GM19240 (cell line): ENCODE data around the gene DIS3.
"Not testable (repeated sequence)": the region's sequence is repeated elsewhere in the genome, so short reads cannot be mapped to it uniquely, and the experiment has no call there.

Experiments
- DNase-seq: peaks from one replicate; pipeline ENCODE4 v3.0.0; 2011; ENCODE audit warnings: low spot score; ENCODE audit not compliant: insufficient read length

Gene DIS3

DNA sequence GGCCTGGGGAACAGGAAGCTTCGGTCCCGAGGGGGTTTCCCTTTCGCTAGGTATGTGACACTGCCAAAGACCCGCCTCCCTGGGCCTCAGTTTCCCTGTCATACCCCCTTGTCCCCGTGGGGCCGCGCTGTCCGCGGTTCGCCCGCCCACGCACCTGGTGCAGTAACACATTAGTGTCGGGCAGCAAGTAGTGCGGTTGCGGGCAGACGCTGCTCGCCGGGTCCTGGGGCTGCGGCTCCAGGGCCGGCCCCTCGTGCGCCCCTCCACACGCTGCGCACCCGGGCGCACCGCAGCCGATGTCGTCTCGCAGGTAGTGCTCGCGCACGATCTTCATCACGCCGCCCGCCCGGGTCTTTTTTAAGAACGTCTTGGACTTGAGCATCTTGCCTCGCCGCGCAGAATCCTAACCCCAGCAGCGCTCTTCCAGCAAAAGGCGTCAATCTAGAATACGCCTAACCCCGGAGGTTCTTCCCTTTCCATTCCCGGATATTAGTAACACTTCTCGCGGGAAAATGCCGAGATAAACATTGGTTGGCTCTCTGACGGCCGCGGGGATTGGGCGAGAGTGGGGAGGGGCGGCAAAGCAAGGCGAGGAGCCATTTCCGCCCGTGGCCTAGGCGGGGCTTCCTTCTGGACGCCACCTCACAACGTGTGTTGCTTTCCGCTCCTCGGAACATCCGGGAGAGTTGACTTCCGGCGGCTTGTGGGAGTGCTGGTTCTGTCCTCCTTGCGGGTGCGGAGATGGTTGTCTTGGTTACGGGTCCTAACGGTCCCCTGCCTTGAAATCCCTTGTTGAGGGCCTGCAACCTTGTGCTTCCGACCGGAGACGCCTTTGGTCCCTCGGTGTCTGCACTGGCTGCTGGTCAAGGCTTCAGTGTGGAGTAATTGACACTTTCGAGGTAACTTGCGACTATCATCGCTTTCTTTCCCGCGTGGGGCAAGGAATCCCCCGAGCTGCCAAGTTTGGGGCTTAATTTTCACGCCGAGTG, at the start of gene DIS3, which contains the start of gene PIBF1:
Gene DIS3 (minus strand): TSS at position 450 of the 989 bp plus-strand sequence. CDS start 68 bp downstream, at position 382.
Gene PIBF1 (plus strand): TSS at position 683 of the 989 bp plus-strand sequence. CDS start 1,337 bp downstream, outside the sequence.
- peak; percentile 78 for DNase-seq

- DNase-seq: no peak
Observed at GRCh38 chr13:72823724-72824123, 42.0 kb upstream of the DIS3 start.

GRCh38 chr13:72823081-72823480, 41.4 kb upstream of the DIS3 start:
- no peak for DNase-seq

- no peak for DNase-seq
Observed at GRCh38 chr13:72820898-72821279, 39.2 kb upstream of the DIS3 start.

DNA sequence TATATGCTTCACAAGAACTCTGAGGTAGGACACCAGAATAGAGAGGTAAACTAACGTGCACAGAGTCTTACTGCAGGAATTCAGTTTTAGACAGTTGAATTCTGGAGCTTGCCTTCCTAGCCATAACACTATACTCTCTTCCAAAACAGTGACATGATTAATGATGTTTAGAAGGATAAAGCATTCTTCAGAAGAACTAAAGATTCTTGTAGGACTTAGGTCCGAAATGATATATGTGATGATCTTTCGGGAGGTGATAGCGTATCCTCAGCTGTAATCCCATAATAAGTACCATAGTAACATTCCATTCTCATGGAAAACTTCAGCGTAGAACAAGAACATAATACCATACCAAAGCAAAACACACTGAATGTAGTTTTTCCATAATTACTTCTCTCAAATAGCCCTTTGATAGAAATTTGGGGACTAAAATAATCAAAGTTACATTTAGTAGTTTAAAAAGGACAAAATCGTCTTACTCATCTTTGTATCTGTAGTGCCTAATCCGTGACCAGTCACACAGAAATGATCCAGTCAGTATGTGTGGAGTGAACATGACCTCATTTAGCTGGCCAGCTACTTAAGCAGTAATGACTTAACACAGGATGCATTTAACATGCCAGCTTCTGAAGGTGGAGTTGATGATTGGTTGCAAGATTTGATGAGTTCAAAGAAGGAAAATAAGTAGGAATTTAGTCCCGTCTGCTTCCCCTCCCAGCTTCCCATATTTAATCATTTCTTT, 38.6 kb upstream of the DIS3 start:
- DNase-seq: no peak

- DNase-seq: no peak
Observed at GRCh38 chr13:72808917-72809500, 27.3 kb upstream of the DIS3 start.

DNA sequence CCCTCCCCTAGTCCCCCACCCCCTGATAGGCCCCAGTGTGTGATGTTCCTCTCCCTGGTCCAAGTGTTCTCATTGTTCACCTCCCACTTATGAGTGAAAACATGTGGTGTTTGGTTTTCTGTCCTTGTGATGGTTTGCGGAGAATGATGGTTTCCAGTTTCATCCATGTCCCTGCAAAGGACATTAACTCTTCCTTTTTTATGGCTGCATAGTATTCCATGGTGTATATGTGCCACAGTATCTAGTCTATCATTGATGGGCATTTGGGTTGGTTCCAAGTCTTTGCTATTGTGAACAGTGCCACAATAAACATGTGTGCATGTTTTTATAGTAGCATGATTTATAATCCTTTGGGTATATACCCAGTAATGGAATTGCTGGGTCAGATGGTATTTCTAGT, 24.8 kb upstream of the DIS3 start:
- DNase-seq: not testable (repeated sequence)

- no peak for DNase-seq
Observed at GRCh38 chr13:72805676-72806346, 24.1 kb upstream of the DIS3 start.

DNA sequence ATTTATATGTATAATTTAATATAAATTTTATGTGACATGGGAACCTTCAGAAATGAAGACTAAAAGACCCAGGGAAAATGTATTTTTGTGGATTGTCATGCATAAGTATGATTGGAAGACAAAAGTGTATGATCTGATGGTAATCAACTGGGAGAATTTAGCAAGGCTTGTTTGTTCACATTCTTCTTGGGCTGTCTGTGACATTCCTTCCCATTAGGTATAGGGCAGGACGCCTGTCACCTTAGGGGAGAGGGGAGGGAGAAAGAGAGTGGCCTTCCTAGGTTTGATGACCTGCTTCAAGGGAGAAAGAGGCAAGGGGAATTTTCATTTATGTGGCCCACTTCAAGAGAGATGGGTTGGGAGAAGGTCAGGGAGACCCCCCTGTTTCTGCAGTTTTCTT, 22.6 kb upstream of the DIS3 start:
- DNase-seq: no peak

DNA sequence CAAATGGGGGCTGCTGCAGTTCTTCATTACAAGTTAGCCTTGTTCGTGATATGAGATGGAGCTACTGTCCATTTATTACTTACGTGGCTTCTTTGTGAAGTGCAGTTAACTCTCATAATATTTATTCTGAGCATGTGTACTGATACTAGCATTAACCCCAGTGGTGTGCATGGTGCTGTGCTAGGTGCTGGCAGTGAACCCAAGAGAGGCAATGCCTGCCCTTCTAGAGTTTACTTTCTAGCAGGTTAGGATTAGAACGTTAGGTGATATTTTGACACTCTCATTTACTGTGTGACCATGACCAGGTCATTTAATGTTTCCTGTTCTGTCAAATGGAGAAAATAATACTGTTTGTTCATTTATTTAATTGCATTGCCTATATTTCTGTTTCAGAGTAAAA, 17.1 kb upstream of the DIS3 start:
- DNase-seq: no peak

DNA sequence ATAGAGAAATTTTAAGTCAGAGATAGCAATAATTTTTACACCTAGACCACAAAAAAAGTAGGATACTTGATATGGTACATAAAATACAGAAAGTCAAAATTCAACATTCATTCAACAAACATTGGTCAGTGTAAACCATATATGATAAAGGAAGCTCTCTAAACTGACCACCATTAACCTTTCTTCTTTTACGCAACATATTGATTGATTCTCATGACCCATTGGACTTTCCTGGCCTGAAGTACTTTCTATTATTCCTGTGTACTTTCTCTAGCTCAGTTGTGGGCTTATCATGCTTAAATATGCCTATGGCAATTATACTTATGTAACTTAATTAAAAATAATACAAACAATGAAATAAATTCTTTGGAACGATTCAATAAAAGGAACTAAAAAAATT, 10.9 kb upstream of the DIS3 start:
- no peak for DNase-seq

DNA sequence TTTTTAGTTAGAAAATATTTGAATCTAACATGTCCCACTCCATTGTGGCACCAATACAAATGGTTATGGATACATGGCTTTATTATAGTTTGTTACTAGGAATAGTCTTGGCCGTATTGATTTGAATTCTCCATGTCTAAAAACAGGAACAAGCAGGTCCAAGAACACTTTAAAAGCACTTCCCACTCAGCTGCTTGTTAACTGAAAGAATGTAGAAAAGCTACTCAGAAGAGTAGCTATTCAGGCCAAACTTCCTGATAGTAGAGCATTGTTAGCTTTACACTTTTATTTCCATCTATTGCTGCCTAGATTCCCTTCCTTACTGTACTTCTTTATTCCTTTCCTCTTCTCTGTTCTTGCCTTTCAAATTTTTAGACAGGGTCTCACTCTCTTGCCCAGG, 7.1 kb upstream of the DIS3 start:
- no peak for DNase-seq

DNA sequence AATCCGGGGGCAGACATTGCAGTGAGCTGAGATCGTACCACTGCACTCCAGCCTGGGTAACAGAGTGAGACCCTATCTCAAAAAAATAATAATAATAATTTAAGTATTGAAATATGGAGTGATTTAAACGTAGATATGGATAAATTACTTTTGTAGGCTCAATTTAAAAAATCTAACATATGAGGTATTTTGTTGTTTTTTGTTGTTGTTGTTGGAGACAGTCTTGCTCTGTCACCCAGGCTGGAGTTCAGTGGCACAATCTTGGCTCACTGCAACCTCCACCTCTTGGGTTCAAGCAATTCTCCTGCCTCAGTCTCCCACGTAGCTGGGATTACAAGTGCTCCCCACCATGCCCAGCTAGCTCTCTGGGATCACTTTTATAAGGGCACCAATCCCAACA, 3.0 kb upstream of the DIS3 start:
- not testable (repeated sequence) for DNase-seq

DNA sequence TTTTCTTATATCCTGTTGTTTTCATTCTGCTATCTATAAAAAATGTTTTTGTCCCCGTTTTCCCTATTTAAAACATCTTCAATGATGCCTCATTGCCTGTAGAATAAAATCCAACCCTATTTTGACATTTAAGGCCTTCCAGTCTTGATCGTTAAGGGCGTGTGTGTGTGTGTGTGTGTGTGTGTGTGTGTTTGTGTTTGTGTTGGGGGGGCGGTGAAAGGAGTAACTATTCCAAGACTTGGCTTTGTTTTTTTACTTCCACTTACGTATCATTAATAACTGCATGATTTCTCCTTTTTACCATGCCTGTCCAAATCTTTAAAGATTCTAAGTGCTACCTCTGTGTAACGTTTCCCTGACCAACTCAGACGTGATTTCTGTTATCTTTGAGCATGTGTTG, 1.0 kb upstream of the DIS3 start:
- DNase-seq: no peak

- no peak for DNase-seq
Observed at GRCh38 chr13:72774019-72774418, 7.7 kb downstream of the DIS3 start.

GRCh38 chr13:72763411-72763810, 18.3 kb downstream of the DIS3 start:
- DNase-seq: no peak

GRCh38 chr13:72760189-72760588, 21.5 kb downstream of the DIS3 start:
- DNase-seq: no peak

DNA sequence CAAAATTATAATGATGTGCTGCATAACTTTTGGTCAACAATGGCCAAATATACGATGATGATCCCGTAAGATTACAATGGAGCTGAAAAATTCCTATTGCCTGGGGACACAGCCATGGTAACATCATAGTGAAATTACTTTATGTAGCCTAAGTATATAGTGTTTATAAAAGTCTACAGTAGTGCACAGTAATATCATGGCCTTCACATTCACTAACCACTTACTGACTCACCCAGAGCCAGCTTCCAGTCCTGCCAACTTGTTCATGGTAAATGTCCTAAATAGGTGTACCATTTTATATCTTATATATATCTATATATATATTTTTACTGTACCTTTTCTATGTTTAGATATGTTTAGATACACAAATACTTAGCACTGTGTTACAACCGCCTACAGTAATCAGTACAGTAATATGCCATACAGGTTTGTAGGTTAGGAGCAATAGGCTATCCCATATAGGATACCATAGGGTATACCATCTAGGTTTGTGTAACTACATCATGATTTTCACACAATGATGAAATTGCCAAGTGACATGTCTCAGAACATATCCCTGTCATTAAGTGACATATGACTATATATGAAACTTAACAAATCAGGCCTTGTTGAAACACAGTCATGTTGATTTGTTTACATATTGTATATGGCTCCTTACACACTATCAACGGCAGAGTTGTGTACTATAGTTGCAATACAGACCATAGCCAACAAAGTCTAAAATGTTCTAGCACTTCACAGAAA, 23.7 kb downstream of the DIS3 start:
- no peak for DNase-seq

DNA sequence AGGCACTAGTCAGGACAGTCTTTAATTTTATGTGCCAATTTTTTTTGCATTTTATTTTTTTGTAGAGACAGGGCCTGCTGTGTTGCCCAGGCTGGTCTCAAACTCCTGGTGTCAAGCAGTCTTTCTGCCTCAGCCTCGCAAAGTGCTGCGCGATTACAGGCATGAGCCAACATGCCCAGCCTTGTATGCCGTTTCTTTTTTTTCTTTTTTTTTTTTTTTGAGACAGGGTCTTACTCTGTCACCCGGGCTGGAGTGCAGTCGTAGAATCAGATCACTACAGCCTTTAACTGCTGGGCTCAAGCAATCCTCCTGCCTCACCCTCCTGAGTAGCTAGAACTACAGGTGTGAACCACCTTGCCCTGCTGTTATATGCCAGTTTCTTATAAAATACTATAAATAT, 27.6 kb downstream of the DIS3 start:
- no peak for DNase-seq

DNA sequence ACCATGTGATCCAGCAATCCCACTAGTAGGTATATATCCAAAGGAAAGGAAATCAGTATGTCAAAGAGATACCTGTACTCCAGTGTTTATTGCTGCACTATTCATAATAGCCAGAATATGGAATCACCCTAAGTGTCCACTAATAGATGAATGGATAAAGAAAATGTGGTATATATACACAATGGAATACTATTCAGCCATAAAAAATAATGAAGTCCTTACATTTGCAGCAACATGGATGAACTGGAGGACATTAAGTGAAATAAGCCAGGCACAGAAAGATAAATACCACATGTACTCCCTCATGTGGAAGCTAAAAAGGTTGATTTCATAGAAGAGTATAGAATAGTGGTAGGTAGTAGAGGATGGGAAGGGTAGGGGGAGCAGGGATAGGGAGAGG, 30.5 kb downstream of the DIS3 start:
- DNase-seq: no peak

DNA sequence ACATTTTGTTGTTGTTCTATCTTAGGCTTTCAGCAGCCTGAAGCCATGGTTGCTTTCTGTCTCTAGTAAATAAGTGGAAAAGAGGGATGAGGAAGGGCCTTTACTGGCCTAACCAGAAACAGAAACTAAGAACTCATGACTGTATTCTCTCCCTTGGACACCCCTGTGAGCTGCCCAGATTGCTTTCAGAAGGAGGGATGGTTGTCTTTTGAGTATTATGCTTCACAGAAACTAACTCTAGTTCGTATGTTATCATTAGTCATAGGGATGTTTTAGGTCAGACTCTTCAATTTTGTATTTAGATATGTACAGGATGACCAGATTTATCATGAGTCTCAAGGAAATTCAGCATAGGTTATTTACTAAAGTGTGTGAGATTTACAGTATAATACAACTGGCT, 36.4 kb downstream of the DIS3 start:
- DNase-seq: no peak
